ENCODE data around the gene CDX1.

The CDX1 gene

GRCh38 chr5:150163547-150164059 lies 3.0 kb upstream of the CDX1 start:
- DNase-seq: no peak

GRCh38 chr5:150164211-150164980 lies 2.2 kb upstream of the CDX1 start:
- no peak for DNase-seq

GRCh38 chr5:150166037-150166649 lies 435 bp upstream of the CDX1 start:
- no peak for DNase-seq

DNA sequence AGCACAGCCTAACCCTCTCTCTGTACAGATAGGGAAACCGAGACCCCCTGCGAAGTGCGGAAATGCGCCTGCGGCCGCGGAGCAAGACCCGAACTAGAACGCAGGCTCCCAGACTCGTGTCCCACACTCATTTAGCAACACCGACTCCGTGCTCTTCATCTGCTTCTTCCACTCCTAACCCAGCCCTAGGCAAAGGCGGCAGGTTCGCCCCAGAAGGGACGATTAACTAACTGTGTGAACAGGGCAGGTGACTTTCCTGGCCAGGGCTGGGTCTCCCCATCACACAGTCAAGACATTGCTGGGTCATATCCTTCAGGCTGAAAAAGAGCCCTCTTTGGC lies 903 bp downstream of the CDX1 start:
- DNase-seq: no peak

DNA sequence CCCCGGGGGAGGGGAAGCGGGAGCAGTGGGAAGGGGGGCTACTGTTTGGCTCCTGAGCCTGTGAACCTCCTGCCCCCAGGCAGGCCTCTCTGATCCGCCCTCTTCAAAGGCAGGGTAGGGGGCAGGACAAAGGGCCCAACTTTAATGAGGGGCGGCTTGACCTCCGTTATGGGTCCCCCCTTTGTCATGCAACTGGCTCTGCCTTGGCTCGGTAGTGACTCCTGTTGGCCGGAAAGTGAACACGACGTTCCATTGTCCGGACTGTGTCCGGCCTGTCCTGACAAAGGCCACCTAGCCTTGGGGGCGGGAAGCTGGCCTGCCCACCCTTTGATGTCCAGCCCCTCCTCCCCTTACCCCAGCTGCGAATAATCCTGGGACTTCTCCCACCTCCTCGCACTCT lies 1.3 kb downstream of the CDX1 start:
- no peak for DNase-seq

DNA sequence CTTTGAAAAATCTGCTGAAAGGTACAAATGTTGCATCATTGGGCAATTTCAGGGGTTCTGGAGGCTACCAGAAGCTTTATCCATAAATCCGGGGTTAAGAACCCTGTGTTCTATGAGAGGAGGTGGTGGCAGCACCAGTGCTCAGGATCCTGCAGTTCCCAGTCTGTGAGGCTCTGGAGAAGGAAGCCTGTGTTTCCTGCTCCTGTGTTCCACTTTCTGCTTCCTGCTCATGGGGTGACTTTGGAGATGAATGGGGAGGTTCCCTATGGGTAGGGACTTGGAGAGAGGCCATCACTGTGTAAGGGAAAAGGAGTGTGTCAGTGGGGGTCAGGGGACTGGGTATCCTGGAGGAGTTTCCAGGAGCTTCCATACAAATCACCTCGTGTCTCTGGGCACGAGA lies 2.3 kb downstream of the CDX1 start:
- no peak for DNase-seq

- no peak for DNase-seq
Observed at GRCh38 chr5:150172145-150172544, 5.6 kb downstream of the CDX1 start.

DNA sequence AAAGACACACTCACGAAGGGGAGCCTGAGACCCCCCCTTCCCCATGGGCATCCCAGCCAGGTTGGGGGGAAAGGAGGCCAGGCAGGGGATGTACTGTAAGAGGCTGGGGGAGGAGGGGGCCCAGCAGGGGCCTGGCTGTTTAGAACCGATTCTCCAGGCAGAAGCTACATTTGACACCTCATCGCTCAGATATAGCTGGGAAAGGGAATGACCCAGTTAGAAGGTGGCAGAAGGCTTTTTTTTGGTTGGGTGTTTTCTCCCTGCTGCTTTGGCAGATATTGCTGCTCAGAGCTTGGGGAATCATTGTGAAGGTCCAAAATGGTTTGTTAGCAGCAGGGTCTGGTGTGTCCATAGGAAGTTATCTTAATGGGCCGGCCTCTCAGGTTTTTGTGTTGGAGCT lies 6.0 kb downstream of the CDX1 start:
- DNase-seq: no peak

GRCh38 chr5:150173161-150173560 lies 6.6 kb downstream of the CDX1 start:
- DNase-seq: no peak

GRCh38 chr5:150174285-150174684 lies 7.7 kb downstream of the CDX1 start:
- no peak for DNase-seq

DNA sequence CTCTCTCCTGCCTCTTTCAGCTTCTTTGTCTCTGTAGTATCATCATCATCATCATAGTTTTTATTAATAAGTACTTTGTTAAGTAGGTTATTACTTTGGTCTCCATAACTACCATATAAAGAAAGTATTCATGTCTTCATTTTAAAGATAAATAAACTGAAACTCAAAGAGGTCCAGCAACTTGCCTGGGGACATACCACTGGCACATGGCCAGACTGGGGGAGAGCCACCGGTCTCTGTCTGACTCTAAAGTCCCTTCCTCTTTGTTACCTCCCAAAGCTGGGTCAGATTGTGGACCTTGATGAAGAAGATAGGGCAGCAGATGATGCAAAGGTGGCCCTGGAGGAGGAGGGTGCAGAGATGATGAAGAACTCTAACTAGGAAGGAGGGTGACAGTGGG lies 8.5 kb downstream of the CDX1 start:
- no peak for DNase-seq

DNA sequence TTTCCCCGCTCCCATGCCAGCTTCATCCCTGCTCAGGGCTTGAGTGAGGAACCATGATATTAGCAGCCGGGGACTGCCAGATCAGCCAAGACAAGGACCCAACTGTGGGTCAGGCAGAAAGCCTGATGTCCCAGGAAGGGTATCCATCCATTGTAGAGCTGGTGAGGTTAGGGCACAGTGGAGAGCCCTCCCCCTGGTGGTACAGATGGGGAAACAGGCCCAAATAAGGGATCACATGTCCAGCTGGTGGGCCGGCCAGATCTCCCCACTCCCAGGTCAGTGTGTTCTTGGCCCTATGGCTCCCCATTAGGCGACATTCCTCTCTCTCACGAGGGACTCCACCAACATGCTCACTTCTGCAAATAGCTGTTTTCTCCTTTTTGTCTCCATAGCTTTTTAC lies 9.0 kb downstream of the CDX1 start:
- no peak for DNase-seq

GRCh38 chr5:150176745-150177477 lies 10.3 kb downstream of the CDX1 start:
- DNase-seq: no peak

- no peak for DNase-seq
Observed at GRCh38 chr5:150177721-150178120, 11.1 kb downstream of the CDX1 start.

GRCh38 chr5:150178262-150178661 lies 11.7 kb downstream of the CDX1 start:
- no peak for DNase-seq

- no peak for DNase-seq
Observed at GRCh38 chr5:150179019-150179620, 12.5 kb downstream of the CDX1 start.

GRCh38 chr5:150180241-150181026 lies 13.9 kb downstream of the CDX1 start:
- DNase-seq: no peak

DNA sequence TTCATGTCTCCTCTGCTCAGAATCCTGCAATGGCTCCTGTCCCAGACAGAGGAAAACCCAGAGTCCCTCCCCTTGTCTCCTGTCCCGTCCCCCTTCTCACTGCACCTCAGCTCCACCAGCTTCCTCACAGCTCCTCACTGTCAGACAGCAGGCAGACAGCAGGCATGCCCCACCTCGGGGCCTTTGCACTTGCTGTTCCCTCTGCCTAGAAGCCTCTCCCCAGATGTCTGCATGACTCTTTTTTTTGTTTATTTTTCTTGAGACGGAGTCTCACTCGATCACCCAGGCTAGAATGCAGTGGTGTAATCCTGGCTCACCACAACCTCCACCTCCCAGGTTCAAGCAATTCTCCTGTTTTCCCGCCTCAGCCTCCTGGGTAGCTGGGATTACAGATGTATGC lies 14.4 kb downstream of the CDX1 start:
- no peak for DNase-seq

DNA sequence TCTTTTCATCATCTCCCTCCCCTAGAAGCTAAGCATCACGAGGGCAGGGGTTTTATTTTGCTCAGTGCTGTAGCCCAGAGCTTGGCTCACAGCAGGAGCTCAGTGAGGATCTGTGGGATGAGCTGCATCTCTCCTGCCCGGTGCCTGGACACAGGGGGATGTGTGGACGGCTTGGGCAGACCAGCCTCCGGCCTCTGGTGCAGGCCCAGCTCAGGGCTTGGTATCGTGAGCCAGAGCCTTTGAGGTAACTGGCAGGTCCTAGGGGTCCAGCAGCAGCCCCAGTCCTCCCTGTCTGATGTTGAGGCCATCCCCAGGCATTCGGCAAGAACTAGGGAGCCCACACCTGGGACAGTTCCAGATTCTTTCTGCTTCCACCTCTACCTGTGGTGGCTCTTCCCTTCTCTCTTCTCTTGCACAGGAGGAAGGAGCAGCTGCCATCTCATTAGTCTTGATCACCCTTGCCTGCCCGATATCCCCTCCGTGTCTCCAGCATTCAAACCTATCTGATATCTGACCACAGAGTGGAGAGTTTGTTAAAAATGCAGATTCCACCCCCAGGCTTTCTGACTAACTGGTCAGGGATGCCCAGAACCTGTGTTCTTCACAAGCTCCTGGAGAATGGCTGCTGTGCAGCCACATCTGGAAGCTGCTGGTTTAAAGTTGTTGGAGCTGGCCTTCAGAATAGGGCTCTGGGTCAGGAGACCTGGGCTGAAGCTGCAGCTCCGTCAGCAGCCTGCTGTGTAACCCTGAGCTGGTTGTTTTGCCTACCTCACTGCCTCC lies 15.4 kb downstream of the CDX1 start:
- no peak for DNase-seq

DNA sequence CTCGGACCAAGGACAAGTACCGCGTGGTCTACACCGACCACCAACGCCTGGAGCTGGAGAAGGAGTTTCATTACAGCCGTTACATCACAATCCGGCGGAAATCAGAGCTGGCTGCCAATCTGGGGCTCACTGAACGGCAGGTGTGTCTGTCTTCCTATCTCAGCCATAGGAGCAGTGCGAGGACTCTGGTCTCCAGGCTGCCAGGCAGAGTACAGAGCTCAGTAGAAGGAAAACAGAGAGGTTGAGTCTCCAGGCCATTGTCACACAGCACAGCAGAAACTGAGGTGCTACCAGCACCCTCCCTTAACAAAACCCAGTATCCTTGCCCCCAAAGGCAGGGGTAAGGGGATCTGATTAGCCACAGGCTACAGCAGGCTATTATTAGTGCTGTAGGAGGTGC lies 16.2 kb downstream of the CDX1 start:
- DNase-seq: no peak

- DNase-seq: no peak
Observed at GRCh38 chr5:150183436-150183835, 16.9 kb downstream of the CDX1 start.

DNA sequence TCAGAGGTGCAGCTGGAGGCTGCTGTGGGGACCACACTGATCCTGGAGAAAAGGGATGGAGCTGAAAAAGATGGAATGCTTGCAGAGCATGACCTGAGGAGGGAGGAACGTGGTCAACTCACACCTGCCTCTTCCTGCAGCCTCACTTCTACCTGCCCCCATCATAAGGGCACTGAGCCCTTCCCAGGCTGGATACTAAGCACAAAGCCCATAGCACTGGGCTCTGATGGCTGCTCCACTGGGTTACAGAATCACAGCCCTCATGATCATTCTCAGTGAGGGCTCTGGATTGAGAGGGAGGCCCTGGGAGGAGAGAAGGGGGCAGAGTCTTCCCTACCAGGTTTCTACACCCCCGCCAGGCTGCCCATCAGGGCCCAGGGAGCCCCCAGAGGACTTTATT lies 17.4 kb downstream of the CDX1 start:
- DNase-seq: no peak

Measured in activated effector memory CD4-positive, alpha-beta T cell treated with Interleukin-2 at 50 U/mL for 16 hours (primary cell).